GM18867 (cell line): ENCODE data around the gene GP5.

Experiments used
- ATAC-seq: cut with Tn5 transposase; IDR thresholded peaks from one replicate; pipeline ENCODE4 v1.9.1; 2021; ENCODE audit warnings: mild to moderate bottlenecking, moderate library complexity; ENCODE audit not compliant: unreplicated experiment

Gene GP5

DNA sequence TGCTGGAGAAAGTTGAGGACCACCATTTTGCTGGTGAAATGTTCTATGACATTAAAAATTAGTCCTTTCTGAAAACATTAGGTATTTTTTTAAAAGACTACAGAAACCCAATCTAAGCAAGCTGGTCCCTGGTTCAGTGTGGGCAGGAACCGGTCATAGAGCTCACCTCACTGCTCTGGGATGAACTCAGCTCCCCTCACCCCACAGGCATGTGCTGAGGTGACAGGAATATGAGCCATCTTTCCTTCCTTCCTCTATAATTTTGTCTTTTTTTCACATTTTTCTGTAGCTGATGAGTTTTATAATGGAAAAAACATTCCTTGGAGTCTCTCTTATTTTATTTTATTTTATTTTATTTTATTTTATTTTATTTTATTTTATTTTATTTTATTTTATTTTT, 21.4 kb downstream of the GP5 start:
- no peak for ATAC-seq

DNA sequence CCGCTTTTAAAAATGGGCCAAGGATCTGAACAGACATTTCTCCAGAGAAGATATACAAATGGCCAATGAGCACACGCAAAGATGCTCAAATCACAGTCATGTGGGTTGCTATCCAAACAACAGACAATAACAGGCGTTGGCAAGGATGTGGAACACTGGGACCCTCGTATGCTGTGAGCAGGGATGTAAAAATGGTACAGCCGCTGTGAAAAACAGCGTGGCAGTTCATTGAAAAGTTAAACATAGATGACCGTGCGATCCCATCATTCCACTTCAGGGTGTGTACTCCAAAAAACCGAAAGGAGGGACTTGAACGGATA, 22.9 kb downstream of the GP5 start:
- ATAC-seq: no peak

DNA sequence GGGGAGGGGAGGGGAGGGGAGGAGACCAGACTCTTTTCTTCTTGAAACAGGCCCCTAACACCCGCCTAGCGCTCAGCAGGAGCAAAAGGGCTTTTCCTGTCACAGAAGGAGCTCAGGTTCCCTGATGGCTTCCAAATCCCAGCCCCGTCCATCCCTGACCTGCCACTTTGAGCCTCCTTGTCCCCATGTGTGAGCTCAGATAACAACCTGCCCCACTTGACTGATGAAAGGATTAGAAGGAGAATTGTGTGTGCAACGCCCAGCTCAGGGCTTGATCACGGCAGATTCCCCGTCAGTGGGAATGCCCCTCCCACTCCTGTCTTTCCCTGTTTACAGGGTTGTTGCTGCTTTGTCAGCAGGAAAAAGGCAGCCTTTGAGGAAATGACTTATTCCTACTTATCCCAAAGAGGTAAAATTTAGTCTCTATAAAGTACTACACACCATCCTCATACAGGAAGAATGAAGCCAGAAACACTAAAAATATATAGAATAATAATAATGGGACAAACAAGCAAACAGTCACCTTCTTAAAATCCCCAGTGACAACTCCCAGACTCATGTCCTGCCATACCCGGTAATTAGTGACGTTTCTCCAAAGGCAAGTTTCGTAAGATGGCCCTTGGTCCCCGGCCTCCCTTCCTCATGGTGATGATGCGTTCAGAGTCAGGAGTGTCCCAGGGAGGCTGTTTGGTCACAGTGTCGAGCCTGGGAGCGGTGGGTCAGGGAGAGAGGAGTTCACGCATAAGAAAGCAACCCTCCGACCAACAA, 23.4 kb downstream of the GP5 start:
- ATAC-seq: no peak

DNA sequence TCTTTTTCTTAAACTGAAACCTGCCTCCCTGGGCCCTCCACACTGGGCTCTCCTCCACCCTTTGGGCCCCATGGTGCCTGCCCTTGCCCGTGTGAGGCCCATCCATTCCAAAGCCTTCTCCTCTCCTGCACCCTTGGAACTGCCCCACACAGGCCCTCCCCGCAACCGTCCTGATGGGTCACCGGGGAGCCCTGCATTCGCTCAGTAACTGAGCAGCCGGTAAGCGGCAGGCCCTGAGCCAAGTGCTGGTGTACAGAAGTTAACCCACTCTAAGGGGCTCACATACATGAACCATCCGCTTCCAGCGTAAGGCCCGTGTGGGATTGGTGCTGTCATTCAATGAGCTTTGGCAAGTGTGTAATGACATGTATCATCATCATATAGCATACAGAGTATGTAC, 24.1 kb downstream of the GP5 start:
- ATAC-seq: no peak

DNA sequence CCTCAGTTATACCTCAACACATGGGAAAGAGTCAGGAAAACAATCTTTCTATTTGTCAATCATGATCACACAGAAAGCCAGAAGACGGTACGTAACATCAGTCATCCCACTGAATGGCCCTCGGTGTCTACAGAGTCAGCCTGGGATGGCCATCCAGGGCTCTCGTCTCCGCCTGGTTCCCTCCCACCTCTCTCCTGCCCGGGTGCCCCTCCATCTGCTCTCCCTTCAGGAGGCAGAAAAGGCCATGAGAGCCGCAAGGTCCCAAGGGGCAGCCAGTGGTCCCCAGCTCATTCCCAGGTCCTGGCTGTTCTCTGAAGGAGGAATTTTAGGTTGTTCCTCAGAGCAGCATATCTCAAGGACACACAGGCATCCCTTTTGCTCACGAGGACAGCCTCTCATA, 25.2 kb downstream of the GP5 start:
- no peak for ATAC-seq

DNA sequence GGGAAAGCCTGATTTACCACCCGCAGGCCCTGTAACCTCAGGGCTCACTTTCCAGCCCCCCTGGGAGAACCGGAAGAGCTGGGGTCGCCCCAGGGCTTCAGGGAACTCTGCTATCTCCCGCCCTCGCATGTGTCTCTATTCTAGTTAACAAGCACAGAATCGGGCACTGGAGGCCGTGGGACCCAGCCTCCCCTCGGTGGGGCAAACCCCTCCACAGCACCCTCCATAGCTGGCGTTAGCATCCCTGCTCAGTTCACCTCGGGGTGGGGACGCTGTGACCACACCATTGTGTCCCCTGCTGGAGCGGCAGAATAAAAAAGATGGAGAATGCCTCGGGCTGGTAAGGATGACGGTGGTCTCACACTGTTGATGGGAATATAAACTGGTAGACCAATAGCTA, 26.0 kb downstream of the GP5 start:
- ATAC-seq: no peak

DNA sequence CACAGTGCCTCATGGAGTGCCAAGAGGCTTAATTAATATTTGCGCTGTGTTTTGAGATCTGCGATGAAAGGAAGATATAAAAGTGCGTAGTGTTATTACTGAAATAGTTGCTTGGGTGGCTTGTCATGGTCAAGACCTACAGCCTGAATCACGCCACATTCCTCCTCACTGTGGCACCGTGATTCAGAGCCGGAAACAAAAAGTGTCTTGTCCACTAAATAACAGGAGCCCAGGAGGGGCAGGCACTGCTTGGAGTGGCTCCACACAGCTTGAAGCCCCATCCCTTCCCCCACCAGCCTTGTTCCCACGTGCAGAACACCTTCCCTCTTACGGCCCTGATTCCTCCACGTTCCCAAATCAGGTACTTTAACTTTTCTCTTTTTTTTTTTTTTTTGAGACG, 28.3 kb downstream of the GP5 start:
- ATAC-seq: no peak

DNA sequence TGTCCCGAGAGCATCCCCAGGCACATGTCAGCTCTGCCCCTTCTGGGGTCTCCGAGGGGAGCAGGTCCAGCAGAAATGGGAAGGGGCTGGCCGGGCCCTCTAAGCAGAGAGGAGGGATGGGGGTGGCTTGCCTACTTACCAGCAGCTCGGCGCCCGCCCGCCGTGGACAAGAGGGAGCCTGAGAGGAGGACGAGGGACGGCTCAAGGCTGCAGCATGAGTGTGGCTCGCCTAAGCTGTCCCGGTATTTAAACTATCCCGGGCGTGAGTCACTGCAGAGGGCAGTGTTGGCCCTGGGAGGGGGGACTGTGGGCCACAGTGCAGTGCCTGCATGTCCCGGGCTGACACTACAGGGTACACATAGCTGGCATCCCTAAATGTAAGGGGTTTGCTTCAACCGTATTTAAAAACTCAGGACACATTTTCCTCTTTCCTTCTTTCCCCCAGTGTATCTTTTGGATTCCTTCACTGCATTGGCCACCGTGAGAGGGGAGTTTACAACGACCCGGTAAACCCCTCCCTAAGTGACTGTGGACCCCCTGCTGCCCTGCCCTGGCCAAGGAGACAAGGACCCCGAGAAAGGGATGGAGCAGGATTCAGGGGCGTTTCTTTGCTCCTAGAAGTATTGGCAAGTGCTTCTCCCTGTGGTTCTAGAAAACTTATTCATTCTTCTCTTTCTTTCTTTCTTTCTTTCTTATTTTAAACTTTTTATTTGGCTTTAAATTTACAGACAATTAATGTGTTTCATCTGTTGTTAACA, 29.4 kb downstream of the GP5 start, which contains the start of gene LRRC15:
TSS of gene LRRC15 (minus strand) at position 222 of the 758 bp plus-strand sequence. CDS start 8,700 bp downstream, outside the sequence.
- ATAC-seq: no peak

DNA sequence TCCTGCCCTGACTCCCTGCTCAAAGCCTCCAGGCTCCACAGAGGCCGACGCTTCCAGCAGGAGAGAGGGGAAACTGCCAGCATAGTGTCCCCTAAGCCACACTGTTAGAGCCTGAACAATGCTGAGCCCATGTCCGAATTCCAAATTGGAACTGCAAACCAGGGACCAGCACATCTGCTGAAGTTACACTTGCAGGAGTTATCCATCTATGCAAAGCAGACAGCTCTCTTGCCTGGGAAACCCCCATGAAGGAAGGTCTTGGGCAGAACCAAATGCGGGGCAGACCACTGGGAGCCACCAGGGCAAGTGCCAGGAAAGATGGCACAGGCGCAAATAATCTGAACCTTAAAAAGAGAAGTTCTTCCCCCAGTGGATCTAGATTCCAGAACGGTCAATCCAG, 30.1 kb downstream of the GP5 start:
- no peak for ATAC-seq

DNA sequence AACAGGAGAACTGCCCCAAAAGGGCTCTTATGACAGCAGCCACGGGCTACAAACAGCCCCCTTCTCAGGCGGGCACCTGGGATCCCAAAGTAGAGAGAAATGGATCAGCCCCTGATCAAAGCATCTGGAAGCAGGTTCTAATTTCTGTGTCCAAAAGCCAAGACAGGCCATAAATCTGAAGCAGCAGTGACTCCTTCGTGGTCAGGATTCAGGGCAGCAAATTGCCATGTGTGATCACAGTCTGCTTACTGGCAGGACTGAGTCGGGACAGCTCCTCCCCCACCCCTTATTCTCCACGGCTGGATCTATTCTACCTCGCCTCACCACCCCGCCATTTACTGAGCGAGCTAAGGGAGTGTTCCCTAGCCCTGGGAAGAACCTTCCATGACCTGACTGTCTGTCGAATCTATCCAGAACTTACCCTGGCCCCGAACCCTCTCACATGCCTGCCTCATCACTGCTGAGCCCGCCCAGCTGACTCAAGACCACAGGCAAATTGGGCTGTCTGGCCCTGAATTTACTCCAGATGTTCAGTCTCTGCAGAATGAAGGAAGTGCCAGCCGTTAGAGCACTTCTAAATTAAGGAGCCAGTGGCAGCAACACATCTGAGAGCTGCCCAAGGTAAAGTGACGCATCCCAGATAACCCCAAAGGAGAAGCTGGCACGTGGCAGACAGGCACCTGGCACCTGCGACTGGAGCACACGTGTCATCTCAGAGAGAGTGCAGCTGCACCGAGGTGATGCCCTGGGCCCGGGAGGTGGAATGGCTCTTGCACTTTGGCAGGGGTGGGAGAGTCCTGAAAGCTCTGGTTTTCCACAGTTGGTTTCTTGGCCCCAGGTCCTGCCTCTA, 30.8 kb downstream of the GP5 start:
- ATAC-seq: no peak

DNA sequence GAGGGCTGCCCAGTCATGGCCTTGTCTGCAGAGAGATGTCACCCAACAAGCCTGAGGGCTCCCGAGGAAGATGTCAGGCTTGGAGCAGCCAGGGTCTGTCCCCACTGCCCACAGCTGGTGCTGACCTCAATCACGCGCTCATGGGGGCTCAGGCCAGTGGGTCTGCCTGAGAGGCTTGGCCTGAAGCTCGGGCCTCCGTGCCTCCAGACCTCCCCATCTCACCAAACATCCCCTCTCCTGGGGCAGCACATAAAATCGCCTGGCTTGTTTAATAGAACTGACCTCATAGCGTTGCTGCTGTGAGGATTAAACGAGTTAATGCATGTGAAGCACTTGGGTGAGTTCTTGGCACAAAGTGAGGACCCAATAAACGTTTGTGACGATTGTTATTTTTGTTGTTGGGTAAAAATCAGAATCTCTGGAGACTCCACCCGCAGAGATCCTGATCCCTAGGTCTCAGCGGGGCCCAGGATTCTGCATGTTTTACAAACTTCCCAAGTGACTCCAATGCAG, 33.0 kb downstream of the GP5 start:
- ATAC-seq: no peak

DNA sequence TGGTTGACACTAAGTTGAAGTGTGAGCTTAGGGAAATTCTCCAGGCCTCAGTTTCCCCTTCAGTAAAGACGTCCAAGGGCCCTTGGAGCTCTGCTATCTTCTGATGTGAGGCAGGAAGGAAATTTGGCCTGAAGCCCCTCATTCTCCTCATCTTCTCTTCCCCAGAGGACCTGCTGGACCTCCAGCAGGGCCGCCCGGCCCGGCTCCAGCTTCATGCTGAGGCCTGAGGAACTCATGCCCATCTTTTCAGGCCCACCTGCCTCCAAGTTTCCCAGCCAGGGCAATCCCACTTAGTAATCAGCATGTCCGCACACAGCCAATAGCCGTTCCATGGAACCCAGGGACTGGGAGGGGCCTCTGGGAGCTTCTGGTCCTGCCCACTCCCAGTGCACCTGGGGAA, 33.5 kb downstream of the GP5 start:
- no peak for ATAC-seq

DNA sequence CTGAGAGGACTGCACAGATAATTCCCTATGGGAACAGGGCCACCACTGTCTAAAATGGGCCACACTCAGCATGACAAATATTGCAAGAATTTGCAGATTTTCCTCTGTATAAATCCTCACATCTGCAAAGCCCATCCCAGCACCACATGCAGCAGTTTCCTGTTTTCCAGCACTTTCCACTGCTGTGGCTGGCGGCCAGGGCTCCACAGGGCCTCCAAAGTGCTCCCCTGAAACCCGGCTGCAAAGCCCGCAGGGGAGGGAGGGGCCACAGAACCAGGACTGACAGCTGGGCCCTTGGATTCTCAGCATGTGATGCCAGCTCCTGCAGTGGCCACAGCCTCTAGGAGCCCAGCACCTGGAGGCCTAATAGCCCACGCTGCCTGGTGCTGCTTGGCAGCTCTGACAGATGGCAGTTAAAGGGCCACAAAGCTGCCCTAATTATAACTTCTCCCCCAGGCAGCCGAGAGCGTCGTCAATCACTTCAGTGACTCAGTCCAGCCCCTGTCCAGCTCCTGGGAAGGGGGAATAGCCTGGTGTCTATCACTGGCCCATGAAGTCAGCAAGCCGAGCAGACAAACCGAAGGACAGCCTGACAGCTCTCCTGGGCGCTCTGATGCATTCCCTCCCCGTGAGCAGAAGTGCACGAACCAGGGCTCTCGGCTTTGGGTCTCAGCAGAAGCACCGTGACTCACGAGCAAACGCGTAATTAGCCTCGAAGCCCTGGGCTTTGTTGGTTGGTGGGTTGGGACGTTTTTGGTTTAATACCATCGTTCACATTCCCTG, 34.2 kb downstream of the GP5 start:
- no peak for ATAC-seq

DNA sequence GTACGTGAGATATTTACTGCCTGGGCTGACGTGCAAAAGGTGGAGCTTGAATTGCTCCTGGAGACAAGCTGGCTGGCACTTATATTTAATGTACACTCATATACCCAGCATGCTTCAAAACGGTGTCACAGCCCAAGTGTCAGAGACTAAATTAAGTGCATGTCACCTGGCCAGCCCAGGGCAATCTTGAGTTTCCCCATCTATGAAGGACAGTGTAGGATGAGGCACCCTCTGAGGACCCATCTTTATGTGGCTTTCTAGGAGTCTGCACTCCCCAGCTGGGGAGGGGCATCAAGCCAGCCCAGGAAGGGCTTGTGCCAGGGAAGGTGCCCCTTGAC, 34.8 kb downstream of the GP5 start:
- no peak for ATAC-seq

DNA sequence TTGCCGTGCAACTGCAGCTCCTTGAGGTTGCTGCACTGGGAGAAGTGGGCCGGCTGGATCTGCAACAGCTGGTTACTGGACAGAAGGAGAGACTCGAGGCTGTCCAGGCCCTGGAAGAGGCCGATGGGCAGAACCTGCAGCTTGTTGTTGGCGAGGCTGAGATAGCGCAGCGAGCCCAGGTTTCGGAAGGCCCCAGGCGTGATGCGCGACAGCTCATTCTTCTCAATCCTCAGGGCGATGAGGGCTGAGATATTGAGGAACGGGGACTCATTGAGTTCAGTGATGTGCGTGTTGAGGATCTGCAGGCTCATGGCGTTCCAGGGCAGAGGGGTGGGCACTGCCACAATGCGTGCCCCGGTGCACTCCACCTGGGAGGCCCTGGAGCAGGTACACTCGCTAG, 38.5 kb downstream of the GP5 start:
- no peak for ATAC-seq

DNA sequence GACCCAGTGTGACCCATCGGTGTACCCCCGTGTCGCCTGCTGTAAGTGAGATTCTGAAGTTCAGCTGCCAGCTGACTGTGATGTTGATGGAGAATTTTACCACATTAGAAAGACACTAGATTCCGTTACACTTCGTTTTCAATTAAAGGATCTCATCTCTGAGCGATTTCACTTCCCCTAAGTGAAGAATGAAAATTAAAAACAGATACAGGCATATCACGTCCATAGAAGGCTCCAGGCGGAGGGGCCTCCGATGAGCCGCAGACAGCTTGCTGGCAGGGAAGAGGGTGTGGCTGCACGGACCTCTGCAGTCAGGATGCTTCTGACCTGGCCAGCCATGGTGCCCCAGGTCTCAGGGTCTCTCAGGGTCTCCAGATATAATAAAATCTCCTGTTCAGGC, 41.4 kb downstream of the GP5 start:
- ATAC-seq: no peak

DNA sequence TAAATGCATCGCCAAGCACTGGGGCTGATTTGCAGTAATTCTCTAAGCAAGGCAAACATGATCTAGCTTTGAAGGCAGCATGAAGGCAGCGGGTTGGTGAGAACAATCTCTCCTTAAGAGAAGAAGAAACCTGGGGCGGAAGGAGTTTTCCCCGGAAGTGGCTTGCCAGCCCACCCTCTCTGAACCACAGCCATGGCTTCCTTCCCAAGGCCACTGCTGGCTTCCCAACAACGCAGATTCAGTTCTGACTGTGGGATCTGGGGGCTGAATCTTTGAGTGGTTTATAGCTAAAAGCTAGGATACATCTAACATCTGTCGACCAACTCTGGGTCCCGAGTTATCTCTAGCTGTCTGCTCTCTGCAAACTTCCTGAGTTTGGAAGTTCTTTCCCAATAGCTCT, 43.7 kb downstream of the GP5 start:
- ATAC-seq: no peak

DNA sequence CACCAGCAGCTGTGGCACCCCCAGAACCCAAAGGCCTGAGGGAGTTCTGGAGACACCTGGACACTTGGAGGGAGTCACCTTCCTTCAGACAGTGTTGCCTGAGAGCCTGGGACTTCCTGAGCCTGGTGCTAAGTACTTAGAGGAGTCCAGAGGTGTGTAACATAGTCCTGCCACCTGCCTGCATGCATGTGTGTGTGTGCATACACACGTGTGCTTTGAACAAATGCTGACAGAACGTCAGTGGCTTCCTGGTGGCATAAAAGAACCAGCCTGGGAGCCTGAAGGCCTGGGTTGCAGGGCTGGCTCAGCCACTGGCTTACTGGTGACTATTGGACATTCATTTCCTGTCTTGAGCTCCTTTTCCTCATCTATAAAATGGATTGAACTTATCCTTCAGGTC, 44.8 kb downstream of the GP5 start:
- no peak for ATAC-seq

DNA sequence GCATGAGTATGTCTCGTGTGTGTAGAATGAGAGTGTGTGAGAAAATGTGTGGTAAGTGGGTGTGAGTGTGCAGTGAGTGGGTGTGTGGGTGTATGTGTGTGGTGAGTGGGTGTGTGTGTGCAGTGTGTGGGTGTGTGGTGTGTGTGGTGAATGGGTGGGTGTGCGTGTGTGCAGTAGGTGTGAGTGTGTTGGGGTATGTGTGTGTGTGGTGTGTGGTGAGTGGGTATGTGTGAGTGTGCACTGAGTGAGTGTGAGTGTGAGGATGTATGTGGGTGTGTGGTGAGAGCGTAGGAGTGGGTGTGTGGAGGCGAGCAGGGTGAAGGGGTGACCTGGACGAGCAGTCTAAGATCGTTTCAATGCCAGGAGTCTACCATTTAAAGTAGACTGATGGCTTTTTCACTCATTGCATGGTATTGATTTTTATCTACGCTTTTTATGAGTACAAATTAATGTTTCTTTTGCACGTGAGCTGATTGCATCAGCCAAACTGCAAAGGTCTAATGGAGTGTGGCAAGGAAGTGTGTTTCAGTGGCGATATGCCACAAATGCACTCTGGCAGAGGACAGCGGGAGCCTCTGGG, 46.3 kb downstream of the GP5 start:
- ATAC-seq: no peak

DNA sequence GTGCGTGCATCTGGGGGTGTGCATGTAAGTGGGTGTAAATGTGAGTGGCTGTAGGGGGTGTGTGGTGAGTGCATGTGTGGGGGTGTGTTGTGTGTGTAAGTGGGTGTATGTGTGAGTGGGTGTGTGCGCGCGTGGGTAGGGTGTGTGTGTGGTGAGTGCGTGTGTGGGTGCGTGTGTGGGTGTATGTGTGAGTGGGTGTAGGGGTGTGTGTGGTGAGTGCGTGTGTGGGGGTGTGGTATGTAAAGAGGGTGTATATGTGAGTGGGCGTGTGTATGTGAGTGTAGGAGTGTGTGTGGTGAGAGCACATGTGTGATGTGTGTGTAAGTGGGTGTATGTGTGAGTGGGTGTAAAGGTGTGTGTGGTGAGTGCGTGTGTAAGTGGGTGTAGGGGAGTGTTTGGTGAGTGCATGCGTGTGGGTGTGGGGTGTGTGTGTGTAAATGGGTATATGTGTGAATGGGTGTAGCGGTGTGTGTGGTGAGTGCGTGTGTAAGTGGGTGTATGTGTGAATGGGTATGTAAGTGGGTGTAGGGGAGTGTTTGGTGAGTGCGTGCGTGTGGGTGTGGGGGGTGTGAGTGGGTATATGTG, 47.0 kb downstream of the GP5 start:
- ATAC-seq: no peak
